ENCODE data around the gene TOR2A.

Gene TOR2A

DNA sequence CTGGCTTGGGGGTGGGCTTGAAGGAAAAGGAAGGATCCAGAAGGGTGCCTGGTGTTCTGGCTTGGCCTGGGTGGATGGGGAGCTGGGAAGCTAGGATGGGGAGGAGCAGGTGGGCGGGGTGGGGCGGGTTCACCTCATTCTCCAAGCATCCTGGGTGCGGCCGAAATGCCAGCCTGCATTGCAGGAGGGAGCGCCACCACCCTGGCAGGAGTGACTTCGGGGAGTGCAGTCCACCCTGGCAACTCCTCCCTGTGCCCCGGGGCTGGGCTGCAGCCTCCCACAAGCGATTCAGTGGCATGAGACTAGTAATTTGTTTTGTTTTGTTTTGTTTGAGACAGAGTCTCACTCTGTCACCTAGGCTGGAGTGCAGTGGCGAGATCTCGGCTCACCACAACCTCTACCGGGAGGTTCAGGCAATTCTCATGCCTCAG lies 13.7 kb downstream of the TOR2A start:
- no peak for DNase-seq (ENCODE audit: low read depth in 1 of 2, low spot score in 1 of 2)

DNA sequence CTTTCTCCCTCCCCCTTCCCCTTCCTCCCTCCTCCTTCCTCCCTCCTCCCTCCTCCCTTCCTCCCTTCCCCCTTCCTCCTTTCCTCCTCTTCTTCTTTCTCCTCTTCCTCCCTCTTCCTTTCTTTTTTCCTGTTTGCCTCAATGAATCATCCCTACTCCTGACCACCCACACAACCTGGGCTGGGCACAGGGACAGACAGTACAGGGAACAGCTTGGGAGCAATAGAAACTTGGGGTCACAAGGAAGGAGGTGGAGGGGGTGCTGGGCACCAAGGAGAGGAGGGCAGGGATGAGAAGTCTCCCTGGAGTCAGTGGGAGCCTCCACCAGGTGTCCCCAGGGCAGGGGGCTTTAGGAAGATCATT lies 14.2 kb downstream of the TOR2A start:
- no peak for DNase-seq (ENCODE audit: low read depth in 1 of 2, low spot score in 1 of 2)

DNA sequence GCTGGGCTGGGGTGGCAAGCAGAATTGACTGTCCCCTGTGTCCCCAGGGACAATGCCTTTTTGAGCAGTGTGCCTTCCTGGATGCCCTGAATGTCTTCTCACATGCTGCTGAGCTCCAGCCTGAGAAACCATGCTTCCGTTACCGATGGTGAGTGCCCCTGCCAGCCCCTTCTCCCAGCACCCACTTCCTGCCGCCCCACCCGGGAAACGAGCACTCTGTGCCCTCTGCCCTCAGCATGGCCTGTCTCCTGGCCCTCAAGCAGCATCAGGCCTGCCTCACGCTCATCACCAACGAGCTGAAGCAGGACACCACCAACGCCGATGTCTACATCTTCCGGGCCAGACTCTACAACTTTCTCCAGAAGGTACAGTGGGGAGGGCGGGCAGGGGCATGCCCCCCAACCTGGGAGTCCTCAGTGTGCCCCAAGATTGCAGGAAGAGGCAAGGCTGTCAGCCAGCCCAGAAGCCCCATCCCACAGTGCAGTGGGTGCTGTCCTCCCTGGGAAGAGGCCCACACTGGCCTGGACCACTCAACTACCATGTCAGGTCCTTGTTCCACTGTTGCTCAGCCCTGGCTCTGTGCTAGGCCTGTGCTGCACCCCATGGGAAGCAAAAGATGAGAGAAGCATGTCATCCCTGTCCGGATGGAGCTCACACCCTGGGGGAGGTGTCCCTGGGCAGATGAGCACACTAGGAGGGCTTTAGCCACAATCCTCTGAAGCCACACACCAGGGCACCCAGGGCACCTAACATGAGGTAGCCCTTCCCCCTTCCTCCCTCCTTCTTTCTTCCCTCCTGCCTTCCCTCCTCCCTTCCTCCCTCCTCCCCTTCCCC lies 14.8 kb downstream of the TOR2A start:
- no peak for DNase-seq (ENCODE audit: low read depth in 1 of 2, low spot score in 1 of 2)

DNA sequence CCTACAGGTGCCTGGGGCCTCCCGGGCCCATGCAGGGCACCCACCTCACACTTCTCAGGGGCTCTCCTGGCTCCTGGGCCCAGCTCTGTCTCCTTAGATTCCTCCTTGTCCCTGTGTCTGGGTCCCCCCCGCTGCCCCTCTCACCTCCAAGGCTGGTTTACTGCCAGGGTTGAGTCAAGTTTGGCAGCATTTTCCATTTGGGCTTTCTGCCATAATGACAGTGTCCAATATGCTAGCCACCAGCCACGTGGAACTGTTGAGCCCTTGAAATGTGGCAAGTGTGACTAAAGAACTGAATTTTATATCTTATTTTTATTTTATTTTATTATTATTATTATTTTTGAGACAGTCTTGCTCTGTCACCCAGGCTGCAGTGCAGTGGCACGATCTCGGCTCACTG lies 17.3 kb downstream of the TOR2A start:
- DNase-seq (ENCODE audit: low read depth in 1 of 2, low spot score in 1 of 2), result no peak

DNA sequence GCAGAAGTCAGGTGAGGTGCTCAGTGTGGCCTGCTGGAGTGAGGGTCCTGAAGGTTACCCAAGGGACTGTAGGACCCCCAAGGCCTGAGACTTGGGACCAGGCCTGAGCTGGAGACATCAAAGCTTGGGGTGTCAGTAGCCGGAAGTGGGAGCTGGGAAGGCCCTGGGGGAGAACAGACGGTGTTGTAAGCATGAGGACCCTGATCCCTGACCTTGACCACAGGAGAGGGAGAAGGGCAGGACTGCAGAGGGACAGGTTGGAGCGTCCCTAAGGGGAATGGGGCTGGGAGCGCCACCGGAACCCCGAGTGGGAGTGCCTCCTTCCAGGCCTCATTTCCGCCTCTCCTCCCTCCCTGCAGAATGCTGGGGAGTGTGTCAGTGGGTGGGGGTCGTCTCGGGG lies 18.7 kb downstream of the TOR2A start:
- DNase-seq (ENCODE audit: low read depth in 1 of 2, low spot score in 1 of 2), result no peak

DNA sequence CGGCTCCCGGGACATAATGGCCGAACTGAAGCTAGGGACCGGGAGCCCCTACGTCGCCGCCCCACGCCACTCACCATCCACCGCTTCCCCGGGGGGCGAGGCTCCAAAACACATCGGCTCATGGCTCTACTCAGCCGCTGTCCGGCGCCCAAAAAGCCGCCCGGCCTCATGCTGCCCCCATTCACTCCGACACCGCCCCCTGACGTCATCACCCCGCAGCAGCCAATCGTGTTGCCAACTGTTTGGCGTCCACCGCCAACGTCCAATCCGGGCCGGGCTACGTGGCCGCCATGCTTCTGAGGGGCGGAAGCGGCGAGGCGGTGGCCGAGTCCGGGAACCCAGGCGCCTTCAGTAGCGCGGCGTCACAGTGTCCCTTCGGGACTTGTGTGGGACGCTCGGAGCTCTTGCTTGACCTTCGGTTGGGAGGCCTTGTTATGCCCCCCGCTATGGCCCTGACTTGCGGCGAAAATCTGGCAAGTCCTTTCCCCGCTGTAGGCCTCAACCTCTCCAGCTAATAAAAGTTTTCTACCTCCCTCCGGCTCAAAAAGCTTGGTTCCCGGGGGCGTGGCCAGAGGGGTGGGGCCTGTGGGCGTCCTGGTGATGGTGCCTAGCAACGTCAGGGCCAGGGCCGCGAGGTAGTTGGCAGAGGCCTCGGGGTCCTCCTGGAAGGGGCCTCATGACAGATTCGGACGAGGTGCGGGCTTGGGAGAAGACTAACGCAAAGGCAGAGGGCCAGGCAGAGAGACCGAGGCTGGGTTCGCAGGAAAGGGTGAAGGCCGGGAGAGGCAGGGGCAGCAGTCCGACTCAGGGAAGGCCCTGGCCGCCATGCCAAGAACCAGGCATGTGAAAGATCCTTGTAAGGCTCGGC lies 19.4 kb downstream of the TOR2A start, which contains the start of the genes PTRH1 and TTC16:
Gene PTRH1, minus strand, starts transcription at position 194 of the 868 bp plus-strand sequence. Its CDS starts 24 bp downstream, at position 170.
Gene TTC16, plus strand, starts transcription at position 610 of the 868 bp plus-strand sequence. Its CDS starts 67 bp downstream, at position 677.
- DNase-seq (ENCODE audit: low read depth in 1 of 2, low spot score in 1 of 2), result peak; percentile 88 to 95

DNA sequence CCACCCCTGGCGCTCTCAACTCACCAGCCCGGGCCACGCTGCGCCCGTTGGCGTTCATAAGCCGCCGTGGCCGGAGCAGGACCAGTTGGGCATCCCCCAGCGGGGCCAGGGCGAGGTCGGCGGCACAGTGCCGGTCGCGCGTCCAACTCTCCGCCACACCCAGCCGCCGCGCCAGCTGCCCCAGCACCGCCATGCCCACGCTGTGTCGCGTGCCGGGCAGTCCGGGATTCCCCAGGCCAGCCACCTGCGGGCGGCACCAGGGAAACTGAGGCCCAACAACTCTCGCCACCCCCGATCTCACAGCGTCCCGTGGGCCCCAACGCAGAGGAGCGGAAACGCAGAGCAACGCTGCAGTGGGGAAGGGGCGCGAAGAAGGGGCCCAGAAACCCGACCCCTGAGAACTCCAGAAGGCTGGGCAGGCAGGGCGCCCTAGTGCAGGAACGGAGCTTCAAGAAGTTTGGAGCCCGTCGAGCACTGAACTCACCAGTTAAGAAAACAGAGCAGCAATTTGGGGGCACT lies 20.1 kb downstream of the TOR2A start:
- peak in 1 of 2 donors; percentile 11 for DNase-seq (ENCODE audit: low read depth in 1 of 2, low spot score in 1 of 2)

DNA sequence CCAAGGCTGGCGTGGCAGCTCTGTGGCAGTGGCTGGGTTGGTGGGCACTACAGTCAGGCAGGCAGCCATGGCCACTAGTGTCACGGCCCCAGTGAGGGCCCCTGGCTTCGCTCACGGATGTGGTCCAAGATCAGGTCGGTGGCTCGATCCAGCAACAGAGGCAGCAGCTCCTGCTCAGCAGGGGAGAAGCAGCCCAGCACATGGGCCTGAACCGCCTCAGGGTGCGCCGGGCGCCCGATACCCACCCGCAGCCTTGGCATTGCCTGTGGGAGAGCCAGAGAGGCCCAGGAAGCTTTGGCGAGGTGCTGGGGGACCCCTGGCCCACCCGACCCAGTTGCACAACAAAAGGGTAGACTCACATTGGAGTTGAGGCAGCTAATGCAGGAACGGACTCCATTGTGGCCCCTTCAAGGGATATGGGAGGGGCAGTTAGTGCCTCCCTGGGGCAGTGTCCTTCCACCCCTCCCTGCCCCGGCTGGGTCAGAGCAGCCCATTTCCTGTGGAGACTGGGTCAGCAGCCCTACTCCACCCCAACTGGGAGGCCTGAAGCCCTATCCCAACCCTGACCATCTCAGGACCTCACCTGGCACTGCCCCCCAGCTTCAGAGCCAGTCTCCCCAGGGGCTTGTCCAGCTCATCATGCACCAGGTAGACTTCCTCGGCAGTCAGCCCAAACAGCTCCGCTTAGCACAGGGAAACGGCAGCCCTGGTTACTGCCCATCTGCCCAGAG lies 20.9 kb downstream of the TOR2A start:
- no peak for DNase-seq (ENCODE audit: low read depth in 1 of 2, low spot score in 1 of 2)

DNA sequence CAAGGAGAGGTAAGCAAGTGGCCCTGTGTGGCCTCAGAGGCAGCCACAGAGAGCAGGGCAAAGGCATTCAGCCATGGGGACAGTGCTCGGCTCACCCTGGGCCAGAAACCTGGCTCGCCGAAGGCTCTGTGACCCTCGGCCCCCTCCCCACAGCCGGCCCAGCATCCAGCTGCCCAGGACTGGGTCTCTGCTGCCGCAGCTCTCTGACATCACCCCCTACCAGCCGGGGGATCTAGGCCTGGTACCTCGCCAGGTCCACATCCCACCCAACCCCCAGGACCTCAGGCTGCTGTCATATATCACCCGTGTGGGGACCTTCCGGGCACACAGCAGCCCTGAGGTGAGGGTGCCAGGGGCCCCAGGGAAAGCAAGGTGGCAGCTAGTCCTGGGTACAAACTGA lies 22.2 kb downstream of the TOR2A start:
- no peak for DNase-seq (ENCODE audit: low read depth in 1 of 2, low spot score in 1 of 2)

DNA sequence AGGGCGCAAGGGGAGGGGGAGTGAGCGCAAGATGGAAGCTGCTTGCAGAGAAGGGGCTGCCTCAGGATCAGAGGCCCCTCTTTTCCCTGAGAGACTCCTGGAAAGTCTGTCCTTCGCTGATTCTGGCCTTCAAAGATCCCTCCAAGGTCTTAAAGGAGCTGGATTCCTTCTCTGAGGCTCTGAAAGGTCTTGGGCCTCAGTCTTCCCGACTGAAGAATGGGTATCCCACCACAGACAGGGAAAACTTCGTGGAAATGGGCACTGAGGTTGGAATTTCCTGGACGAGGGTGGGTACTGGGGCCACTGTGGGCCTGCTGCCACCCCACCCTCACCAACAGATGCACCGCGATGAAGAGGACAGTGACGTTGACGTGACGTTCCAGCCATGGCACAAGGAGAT lies 22.7 kb downstream of the TOR2A start:
- no peak for DNase-seq (ENCODE audit: low read depth in 1 of 2, low spot score in 1 of 2)

DNA sequence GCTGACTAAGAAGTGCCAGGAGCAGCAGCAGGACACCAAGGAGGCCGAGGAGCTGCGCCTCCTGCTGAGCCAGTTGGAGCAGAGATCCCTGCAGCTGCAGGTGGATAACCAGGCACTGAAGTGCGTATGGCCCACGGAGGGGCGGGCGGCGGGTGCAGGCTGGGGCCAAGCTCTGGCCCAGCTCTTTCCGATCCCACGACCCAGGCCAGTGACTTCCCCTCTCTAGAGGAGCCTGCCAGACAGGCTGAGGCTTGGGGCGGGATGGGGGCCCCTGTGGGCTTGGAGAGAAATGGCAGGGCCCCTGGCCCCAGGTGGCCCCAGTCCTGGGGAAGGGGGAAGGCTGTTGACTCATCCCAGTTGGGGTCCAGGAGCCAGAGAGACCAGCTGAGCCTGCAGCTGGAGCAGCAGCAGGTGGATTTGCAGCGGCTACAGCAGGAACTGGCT lies 23.2 kb downstream of the TOR2A start:
- no peak for DNase-seq (ENCODE audit: low read depth in 1 of 2, low spot score in 1 of 2)

DNA sequence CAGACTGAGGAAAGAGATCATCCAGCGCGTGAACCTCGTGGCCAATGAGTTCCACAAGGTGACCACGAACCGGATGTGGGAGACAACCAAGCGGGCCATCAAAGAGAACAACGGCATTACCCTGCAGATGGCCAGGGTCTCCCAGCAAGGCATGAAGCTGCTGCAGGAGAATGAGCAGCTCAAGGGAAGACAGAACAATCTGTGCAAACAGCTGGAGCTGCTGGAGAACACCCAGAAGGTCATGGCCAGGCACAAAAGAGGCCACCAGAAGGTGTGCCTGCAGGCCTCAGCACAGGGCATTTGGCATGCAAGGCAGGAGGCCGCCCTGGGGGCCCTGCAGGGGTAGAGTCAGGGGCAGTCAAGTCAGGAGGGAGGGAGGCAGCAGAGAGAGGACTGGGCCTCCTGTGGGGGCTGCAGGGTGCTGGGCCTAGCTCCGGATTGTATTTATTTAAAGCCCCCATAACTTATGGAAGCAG lies 23.8 kb downstream of the TOR2A start:
- DNase-seq (ENCODE audit: low read depth in 1 of 2, low spot score in 1 of 2), result no peak

DNA sequence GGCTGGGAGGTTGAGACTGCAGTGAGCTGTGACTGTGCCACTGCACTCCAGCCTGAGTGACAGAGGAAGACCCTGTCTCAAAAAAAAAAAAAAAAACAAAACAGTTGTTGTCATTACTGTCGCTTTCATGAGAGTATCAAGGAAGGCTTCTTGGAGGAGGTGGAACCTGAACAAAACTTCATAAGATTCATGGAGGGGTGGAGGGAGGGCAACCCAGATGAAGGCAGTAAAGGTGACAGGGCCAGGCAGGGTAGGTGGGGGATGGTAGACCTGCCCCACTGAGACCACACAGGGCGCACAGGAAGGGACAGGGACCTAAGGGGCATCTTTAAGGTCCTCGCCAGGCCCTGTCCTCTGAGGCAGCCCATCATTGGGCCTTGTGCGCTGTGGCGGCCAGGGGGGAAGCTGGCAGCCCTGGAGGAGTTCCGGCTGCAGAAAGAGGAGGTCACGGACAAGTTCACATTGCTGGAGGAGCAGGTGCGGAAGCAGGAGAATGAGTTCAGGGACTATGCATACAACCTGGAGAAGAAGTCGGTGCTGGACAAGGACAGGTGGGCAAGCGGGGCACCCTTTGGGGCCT lies 24.8 kb downstream of the TOR2A start:
- DNase-seq (ENCODE audit: low read depth in 1 of 2, low spot score in 1 of 2), result no peak

DNA sequence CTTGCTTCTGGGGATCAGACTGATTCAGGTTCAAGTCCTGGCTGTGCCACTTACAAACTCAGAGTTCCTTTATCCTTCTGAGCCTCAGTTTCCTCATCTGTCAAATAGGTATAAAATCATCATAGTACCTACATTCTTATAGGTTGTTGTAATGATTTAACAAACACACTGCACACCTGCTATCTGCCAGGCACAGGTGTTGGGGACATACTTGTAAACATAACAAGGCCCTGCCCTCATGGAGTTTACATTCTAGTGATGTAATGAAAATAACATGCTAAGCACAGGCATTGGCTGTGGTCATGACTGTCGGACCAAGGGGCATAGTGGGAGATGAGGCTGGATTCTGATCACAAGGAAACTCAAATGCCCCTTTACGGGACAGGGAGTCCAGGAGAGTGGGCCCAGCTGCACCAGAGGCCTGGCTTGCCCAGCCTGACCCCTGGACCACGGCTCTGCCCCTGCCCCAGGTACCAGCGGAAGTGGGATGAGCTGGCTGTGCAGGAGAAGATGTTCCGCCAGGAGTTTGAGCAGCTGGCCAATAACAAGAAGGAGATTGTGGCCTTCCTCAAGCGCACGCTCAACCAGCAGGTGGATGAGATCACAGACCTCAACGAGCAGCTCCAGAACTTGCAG lies 26.0 kb downstream of the TOR2A start:
- DNase-seq (ENCODE audit: low read depth in 1 of 2, low spot score in 1 of 2), result no peak

DNA sequence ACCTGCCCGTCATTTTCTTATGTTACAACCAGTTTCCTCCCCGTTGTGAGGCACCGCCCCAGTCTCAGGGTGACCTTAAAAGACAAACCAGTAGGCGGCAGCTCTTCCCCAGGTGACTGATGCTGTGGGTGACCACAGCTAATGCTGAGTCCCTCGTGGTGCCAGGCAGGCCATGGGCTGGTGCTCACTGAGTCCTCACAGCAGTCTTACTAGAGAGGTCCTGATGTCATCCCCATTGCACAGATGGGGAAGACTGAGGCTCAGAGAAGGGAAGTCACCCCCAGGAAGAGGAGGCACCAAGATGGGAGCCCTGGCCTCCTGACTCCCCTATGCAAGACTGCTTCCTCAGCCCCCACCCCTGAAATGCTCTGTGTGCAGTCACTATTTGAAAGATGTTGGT lies 27.3 kb downstream of the TOR2A start:
- no peak for DNase-seq (ENCODE audit: low read depth in 1 of 2, low spot score in 1 of 2)

DNA sequence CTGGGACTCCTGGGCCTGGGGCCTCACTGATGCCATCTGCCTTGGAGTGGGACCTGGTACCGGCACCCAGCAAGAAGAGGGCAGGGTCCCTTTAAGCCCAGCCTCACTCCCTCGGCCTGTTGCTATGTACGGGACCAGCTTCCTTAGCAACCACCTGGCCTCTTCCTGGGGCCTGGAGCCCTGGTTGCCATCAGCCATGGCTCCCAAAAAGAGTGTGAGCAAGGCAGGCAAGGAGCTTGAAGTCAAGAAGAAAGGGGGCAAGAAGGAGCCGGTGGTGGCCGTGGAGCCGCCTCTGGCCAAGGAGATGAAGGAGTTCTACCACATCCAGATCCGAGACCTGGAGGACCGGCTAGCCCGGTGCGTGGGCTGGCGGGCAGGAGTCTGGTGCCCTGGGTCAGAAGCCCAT lies 28.3 kb downstream of the TOR2A start, which contains the start of gene CFAP157:
Gene CFAP157, plus strand, starts transcription at position 153 of the 406 bp plus-strand sequence. Its CDS starts 44 bp downstream, at position 197.
- DNase-seq (ENCODE audit: low read depth in 1 of 2, low spot score in 1 of 2), result no peak

DNA sequence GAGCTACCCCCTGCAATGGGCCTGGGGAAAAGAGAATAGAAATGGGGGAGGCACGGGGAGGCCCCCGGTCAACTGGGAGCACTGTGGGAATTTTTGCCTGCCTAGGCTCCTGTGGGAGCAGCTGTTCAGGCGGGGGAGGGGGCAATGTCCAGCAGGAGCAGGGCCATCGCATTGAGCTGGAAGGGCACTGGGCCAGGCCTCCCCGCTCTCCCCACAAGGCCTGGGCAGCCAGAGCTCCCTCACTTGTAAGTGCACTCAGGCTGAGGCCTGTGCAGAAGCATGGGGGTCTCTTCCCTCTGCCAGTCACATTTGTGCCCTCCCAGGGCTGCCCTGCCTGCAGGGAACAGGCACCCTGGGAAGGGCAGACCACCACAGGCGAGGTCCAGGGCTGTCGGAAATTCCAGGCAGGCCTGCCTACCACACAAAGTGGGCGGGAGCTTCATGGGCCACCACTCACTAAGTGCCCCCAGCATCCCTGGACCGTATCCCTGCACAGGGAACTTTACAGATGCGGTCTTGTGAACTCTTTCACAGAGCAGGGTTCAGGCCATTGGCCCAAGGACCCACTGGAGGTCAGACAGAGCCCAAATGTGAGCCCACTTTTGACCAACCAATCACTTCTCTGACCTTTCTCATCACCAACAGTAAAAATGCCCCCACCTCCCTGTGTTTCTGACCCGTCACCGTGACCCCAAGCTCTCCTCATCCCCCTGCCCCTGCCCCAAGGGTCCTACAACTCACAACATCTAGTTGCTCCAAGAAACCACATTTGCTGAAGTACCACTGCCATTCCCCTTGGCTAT lies 29.3 kb downstream of the TOR2A start:
- DNase-seq (ENCODE audit: low read depth in 1 of 2, low spot score in 1 of 2), result no peak

DNA sequence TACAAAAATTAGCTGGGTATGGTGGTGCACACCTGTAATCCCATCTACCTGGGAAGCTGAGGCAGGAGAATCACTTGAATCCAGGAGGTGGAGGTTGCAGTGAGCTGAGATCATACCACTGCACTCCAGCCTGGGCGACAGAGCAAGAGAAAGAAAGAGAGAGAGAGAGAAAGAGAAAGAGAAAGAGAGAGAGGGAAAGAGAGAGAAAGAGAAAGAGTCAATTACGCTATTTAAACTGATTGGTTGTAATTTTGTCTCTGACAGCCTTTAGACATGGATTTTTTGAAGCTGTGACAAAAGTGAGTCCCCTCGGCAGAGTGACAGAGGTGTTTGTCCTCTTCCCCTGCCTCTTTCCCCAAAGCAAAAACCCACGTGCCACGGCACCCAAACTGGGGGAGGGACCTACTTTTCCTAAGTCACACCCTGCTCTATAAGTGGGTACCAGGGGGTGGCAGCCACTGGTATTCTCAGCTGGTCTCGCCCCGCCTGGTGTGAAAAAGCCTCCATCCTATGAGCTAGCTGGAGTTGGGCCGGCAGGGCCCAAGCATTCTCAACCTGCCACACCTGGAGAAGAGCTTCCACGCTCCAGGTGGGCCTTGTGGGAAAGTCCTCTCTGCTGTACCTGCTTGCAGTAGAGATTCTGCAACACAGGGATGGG lies 31.7 kb downstream of the TOR2A start:
- DNase-seq (ENCODE audit: low read depth in 1 of 2, low spot score in 1 of 2), result no peak
